Bronchial epithelial cell (primary cell): ENCODE measurements around the gene ORC3. TPM values are rescaled to one million over a fixed set of nuclear protein-coding genes. Genes with fewer than 3 reads are reported as not detected.
"Not testable (repeated sequence)": the region's sequence is repeated elsewhere in the genome, so short reads cannot be mapped to it uniquely, and the experiment has no call there.

Experiments
- DNase-seq: peaks from one replicate; pipeline ENCODE4 v3.0.0-alpha.2; 2010; ENCODE audit warnings: low read depth
- FAIRE-seq: peaks from 2 replicates; lab custom pipeline; 2011; peaks lifted over from hg19 to GRCh38; lab: Jason Lieb, UNC
- H3K27me3 ChIP-seq: 2 replicates; pipeline ENCODE4 v1.5.1; 2011; ENCODE audit warnings: low read length; ENCODE audit not compliant: control insufficient read depth, insufficient read depth
- H3K36me3 ChIP-seq: 2 replicates; pipeline ENCODE4 v1.5.1; 2011; ENCODE audit warnings: low read length; ENCODE audit not compliant: control insufficient read depth, insufficient read depth
- H3K4me3 ChIP-seq: 2 replicates; pipeline ENCODE4 v1.5.1; 2011; ENCODE audit warnings: mild to moderate bottlenecking, low read depth, low read length, control low read depth
- total RNA-seq: library from RNA; depleted of rRNA; stranded (reverse); fragments of >200 nt; gene quantifications from 2 replicates; pipeline ENCODE4 v1.2.1, GENCODE V29; 2014
- TF ChIP-seq, protein P1 (sequence below): IDR thresholded peaks from 2 replicates; pipeline ENCODE4 v1.5.1; 2011; ENCODE audit warnings: mild to moderate bottlenecking, moderate library complexity, low read length, control low read depth, inconsistent platforms; ENCODE audit not compliant: insufficient read depth, severe bottlenecking

The ORC3 gene
- total RNA-seq, 1 donor from 2014 or later, result 11.1 TPM

DNA sequence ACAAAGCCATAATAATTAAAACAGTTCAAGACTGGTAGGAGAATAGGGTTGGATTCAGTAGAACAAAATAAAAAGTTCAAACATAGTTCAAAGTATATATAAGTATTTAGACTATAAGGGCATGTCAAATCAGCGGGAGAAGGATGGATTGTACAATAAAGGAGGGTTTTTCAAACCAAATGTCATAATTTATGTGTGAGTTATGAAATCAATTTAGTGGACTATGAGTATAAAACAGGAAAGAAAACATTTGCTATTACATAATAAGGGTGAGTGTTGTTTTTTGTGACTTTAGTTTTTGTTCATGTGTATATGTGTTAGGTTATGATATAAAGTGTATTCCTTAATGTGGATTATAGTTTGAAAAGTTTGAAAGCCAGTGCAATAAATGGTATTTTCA lies 10.6 kb downstream of the ORC3 start:
- TF ChIP-seq, protein P1, sequence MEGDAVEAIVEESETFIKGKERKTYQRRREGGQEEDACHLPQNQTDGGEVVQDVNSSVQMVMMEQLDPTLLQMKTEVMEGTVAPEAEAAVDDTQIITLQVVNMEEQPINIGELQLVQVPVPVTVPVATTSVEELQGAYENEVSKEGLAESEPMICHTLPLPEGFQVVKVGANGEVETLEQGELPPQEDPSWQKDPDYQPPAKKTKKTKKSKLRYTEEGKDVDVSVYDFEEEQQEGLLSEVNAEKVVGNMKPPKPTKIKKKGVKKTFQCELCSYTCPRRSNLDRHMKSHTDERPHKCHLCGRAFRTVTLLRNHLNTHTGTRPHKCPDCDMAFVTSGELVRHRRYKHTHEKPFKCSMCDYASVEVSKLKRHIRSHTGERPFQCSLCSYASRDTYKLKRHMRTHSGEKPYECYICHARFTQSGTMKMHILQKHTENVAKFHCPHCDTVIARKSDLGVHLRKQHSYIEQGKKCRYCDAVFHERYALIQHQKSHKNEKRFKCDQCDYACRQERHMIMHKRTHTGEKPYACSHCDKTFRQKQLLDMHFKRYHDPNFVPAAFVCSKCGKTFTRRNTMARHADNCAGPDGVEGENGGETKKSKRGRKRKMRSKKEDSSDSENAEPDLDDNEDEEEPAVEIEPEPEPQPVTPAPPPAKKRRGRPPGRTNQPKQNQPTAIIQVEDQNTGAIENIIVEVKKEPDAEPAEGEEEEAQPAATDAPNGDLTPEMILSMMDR, result no peak
- Histone ChIP-seq H3K36me3 (peaks cover 1% of the 10 kb centered on the region), H3K4me3 (no peak overlapping the region), H3K27me3 (no peaks in the 10 kb centered on the region)
- FAIRE-seq, result no peak
- no peak for DNase-seq

DNA sequence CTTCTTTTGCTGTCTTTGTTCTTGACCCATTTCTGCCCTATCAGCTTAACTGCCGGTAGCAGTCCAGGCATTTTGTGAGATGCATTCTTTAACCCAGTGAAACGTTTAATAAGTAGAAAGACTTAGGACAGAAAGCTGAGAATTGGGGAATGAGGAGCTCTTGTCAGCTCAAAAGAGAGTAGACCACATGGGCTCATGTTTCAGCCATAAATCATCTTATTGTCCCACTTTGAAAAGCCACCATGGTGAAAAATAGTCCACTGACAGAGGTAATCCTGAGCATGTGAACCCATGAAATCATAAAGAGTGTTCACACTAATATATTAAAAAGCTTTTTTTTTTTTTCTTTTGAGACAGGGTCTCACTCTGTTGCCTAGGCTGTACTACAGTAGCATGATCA lies 16.3 kb downstream of the ORC3 start:
- DNase-seq (no peak), FAIRE-seq (no peak)
- H3K4me3 ChIP-seq, result no peak overlapping the region
- peaks cover 3% of the 10 kb centered on the region for H3K36me3 ChIP-seq
- no peaks in the 10 kb centered on the region for H3K27me3 ChIP-seq
- TF ChIP-seq, protein P1, result no peak

DNA sequence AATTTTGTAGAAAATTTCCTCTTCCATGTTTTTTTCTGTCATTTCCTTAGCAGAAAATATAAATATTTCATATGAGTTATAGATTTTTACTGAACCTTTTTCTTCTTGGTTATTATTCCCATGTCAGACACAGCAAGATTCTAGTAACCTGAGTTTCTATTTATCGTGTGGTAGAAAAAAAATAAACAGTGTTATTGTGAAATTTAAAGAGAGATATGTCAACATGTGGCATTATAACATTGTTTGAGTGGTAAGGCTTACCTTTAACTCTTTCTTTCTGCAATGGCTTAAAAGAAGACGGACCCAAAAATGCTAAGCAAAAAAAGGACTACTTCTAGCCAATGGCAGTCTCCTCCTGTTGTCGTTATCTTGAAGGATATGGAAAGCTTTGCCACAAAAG lies 18.9 kb downstream of the ORC3 start:
- Histone ChIP-seq H3K36me3 (peaks cover 4% of the 10 kb centered on the region), H3K4me3 (no peak overlapping the region), H3K27me3 (no peaks in the 10 kb centered on the region)
- TF ChIP-seq, protein P1, result no peak
- no peak for FAIRE-seq
- DNase-seq, result no peak

DNA sequence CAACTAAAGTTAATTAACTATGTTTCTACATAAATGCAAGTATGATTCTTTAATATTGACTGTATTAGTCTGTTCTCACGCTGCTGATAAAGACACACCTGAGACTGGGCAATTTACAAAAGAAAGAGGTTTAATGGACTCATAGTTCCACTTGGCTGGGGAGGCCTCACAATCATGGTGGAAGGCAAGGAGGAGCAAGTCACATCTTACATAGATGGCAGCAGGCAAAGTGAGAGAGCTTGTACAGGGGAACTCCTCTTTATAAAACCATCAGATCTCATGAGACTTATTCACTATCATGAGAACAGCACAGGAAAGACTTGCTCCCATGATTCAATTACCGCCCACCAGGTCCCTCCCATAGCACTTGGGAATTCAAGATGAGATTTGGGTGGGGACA lies 23.1 kb downstream of the ORC3 start:
- not testable (repeated sequence) for H3K36me3 ChIP-seq, FAIRE-seq, H3K27me3 ChIP-seq, H3K4me3 ChIP-seq, DNase-seq

DNA sequence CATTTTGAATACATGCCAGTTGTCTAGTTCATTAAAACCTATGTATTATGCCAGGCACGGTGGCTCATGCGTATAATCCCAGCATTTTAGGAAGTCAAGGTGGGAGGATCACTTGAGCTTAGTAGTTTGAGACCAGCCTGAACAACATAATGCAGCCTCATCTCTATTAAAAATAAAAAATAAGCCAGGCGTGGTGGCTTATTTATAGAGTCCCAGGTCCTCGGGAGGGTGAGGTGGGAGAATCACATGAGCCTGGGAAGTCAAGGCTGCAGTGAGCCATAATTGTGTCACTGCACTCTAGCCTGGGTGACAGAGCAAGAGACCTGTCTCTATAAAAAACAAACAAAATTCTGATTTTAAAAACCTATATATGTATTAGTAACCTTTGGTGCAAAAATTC lies 27.5 kb downstream of the ORC3 start:
- no peak for DNase-seq
- FAIRE-seq, result no peak
- Histone ChIP-seq H3K36me3 (peaks cover 4% of the 10 kb centered on the region), H3K27me3 (no peaks in the 10 kb centered on the region), H3K4me3 (no peak overlapping the region)
- TF ChIP-seq, protein P1, result no peak

DNA sequence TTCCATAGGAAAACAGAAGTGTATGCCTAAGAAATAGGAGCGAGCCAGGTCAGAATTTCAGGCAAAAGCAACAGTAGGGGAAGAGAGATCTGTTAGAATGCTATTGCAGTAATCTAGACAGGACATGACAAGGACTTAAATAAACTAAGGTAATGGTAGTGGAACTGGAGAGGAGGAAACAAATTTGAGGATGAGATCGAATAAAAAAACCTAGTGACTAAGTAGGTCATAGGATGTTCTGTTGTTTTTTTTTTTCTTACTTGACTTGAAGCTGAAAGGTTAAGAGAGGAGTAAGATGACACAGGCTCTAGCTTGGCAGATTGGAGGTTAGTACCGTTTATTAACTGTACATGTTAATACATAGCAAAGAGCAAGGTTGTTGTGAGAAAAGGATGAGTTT lies 28.6 kb downstream of the ORC3 start:
- DNase-seq (no peak), FAIRE-seq (no peak)
- TF ChIP-seq, protein P1, result no peak
- Histone ChIP-seq H3K27me3 (no peaks in the 10 kb centered on the region), H3K4me3 (no peak overlapping the region), H3K36me3 (peaks cover 4% of the 10 kb centered on the region)
